IPS DF 6.9 (cell line): Measurements from ENCODE around the gene CCR7.

Experiments used
- DNase-seq: peaks from one replicate; pipeline ENCODE4 v3.0.0-alpha.2; 2013; ENCODE audit warnings: low read depth, low spot score
- H3K27ac ChIP-seq: one replicate; pipeline ENCODE4 v1.5.1; 2013; ENCODE audit warnings: low read length, control low read depth
- H3K27me3 ChIP-seq: 2 replicates; pipeline ENCODE4 v1.6.1; 2013; ENCODE audit warnings: mild to moderate bottlenecking, low read length; ENCODE audit not compliant: control insufficient read depth, insufficient read depth
- H3K36me3 ChIP-seq: 2 replicates; pipeline ENCODE4 v1.6.1; 2013; ENCODE audit warnings: low read length; ENCODE audit not compliant: control insufficient read depth, insufficient read depth
- H3K4me1 ChIP-seq: 2 replicates; pipeline ENCODE4 v1.6.1; 2013; ENCODE audit warnings: low read length; ENCODE audit not compliant: control insufficient read depth, insufficient read depth
- H3K4me3 ChIP-seq: 2 replicates; pipeline ENCODE4 v1.5.1; 2013; ENCODE audit warnings: mild to moderate bottlenecking, low read length
- H3K9me3 ChIP-seq: 2 replicates; pipeline ENCODE4 v1.6.1; 2013; ENCODE audit warnings: low read length, inconsistent platforms; ENCODE audit not compliant: control insufficient read depth, insufficient read depth
- WGBS: extraction: QIAGEN DNeasy Blood & Tissue Kit; methylation state at CpG from one replicate; pipeline ENCODE4 v1.1.7; 2013; ENCODE audit warnings: mixed read lengths, missing lambda C conversion rate; ENCODE audit not compliant: insufficient read length, insufficient coverage; 5-methylcytosine and 5-hydroxymethylcytosine counted together

Gene CCR7

GRCh38 chr17:40605306-40605705 is 40.0 kb upstream of the CCR7 start:
- Histone ChIP-seq H3K27ac (no peak overlapping the region), H3K36me3 (no peaks in the 10 kb centered on the region), H3K4me1 (peaks cover 4% of the 10 kb centered on the region; the same call in 1 of the 2 replicates), H3K27me3 (no peaks in the 10 kb centered on the region), H3K4me3 (no peak overlapping the region), H3K9me3 (no peaks in the 10 kb centered on the region)
- no peak for DNase-seq
- no CpG with 5 or more reads among the region's 6 CpGs for WGBS

- H3K4me1 ChIP-seq: peaks cover 4% of the 10 kb centered on the region; the same call in 1 of the 2 replicates
- no peaks in the 10 kb centered on the region for H3K36me3 ChIP-seq
- H3K27me3 ChIP-seq: no peaks in the 10 kb centered on the region
- no peak overlapping the region for H3K4me3 ChIP-seq
- H3K9me3 ChIP-seq: no peaks in the 10 kb centered on the region
- no peak overlapping the region for H3K27ac ChIP-seq
- DNase-seq: no peak
- no CpG with 5 or more reads among the region's 8 CpGs for WGBS
Measured at GRCh38 chr17:40604327-40605080, 39.2 kb upstream of the CCR7 start.

GRCh38 chr17:40602445-40603443 is 37.5 kb upstream of the CCR7 start:
- no peak overlapping the region for H3K4me3 ChIP-seq
- H3K27me3 ChIP-seq: no peaks in the 10 kb centered on the region
- 0 out of 2 replicates have a peak, but pooled peaks cover 3% of the 10 kb centered on the region for H3K4me1 ChIP-seq
- no peak overlapping the region for H3K27ac ChIP-seq
- H3K9me3 ChIP-seq: no peaks in the 10 kb centered on the region
- no peaks in the 10 kb centered on the region for H3K36me3 ChIP-seq
- no CpG with 5 or more reads among the region's 22 CpGs for WGBS
- DNase-seq: no peak

DNA sequence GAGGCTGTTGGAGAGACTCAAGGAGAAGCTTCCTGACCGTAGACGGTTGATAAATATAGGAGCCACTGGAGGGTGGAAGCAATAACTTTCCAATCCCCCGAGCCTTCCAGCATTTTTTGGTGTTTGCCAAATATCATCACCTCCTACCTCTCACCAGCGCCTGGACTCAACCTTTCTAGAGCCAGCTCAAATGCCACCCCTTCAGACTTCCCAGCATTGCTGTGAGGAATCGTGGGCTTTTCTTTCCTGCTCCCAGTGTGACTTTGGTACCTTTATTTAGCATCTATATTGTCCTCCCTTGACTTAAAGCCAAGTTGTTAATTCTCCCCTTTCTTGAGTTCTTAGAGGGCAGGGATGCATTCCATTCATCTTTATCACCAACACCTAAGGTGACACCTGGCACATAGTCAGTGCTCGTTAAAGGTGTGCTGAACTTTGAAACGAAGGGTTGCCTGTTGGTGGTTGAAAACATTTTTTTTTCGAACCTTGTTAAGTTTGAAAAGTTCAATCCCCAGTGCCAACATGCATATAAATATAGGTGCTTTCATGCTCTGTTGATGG is 35.3 kb upstream of the CCR7 start:
- H3K36me3 ChIP-seq: no peaks in the 10 kb centered on the region
- H3K27me3 ChIP-seq: no peaks in the 10 kb centered on the region
- H3K4me3 ChIP-seq: no peak overlapping the region
- 0 out of 2 replicates have a peak, but pooled peaks cover 2% of the 10 kb centered on the region for H3K4me1 ChIP-seq
- H3K9me3 ChIP-seq: no peaks in the 10 kb centered on the region
- H3K27ac ChIP-seq: no peak overlapping the region
- no peak for DNase-seq
- WGBS: no CpG with 5 or more reads among the region's 8 CpGs

- DNase-seq: no peak
- no CpG with 5 or more reads among the region's 7 CpGs for WGBS
- Histone ChIP-seq H3K9me3 (no peaks in the 10 kb centered on the region), H3K4me1 (0 out of 2 replicates have a peak, but pooled peaks cover 2% of the 10 kb centered on the region), H3K4me3 (no peak overlapping the region), H3K36me3 (no peaks in the 10 kb centered on the region), H3K27ac (no peak overlapping the region), H3K27me3 (no peaks in the 10 kb centered on the region)
Measured at GRCh38 chr17:40599468-40599763, 34.1 kb upstream of the CCR7 start.

DNA sequence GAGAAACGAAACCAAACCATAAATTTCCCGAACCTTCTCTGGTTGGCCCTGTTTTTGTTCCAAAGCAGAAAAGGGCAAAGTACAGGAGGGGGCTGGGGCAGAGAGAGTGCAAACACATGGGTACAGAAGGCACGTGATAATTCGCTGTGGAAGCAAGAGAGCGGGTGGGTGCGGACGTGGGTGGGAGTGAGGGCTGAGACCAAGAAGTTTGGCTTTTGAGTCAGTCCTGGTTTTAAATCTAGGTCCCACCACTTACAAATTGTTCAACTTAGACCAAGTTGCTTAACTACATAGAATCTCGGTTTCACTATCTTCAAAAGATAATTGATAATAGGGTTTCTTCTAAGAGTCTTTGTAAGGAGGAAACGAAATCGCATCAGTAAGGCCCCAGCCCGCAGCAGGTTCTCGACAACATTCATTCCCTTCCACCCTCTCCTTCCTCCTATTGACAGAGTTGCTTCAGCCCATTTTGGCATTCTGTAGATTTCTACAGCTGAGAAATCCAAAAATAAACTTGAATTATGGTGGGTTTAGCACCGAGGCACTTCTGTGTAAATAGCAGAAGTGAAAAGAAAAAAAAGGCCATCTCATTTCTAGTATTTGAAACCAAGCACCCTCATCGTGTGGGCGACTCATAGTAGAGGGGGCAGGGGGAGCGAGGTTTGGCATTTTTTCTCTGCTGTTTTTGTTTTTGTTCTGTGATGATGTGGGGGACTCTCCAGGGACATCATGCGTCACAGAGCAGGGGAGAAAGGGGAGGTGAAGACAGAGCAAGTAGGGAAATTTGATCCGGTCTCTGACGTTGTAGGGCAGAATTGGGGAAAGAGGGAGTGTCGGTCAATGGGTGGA is 33.6 kb upstream of the CCR7 start:
- WGBS: no CpG with 5 or more reads among the region's 20 CpGs
- H3K27me3 ChIP-seq: no peaks in the 10 kb centered on the region
- no peaks in the 10 kb centered on the region for H3K36me3 ChIP-seq
- no peaks in the 10 kb centered on the region for H3K9me3 ChIP-seq
- 0 out of 2 replicates have a peak, but pooled peaks cover 2% of the 10 kb centered on the region for H3K4me1 ChIP-seq
- H3K4me3 ChIP-seq: no peak overlapping the region
- no peak overlapping the region for H3K27ac ChIP-seq
- no peak for DNase-seq

- H3K27ac ChIP-seq: no peak overlapping the region
- H3K4me3 ChIP-seq: no peak overlapping the region
- DNase-seq: no peak
- WGBS: no CpG with 5 or more reads among the region's 5 CpGs
- no peaks in the 10 kb centered on the region for H3K9me3 ChIP-seq
- no peaks in the 10 kb centered on the region for H3K36me3 ChIP-seq
- 0 out of 2 replicates have a peak, but pooled peaks cover 2% of the 10 kb centered on the region for H3K4me1 ChIP-seq
- H3K27me3 ChIP-seq: no peaks in the 10 kb centered on the region
Measured at GRCh38 chr17:40598301-40598618, 33.0 kb upstream of the CCR7 start.

DNA sequence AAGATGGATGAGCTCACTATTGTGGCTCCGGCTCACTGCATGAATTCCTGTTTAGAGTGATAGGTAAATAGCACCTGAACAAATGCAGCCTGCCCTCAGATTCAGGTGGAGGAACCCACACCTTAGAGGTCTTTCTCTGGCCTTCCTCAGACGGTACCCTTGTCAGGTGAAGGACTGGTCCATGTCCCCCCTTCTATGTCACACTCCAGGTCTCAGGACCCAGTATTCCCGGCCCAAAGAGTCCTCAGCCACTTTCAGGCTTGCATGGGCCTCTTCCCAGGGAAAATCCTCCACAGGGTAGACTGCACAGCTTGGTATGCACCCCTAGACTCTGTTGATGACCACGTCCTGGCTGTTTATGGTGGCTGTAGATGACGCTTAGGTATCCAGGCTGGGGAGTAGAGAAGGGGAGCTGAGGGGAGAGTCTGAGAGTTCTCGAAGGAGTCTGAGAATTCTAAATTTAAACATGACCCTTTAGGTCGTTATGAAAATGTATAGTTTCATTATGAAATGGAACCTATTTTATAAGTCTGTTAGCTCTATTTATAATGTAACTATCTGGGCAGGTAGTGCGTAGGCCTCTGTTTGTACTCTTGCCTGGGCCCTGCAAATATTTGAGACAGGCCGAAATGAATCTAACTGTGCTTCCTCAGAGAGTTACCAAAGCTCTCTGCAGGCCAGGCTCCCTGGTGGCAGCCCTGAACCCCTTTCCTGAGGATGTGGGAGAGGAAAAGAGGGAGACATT is 32.5 kb upstream of the CCR7 start:
- WGBS: no CpG with 5 or more reads among the region's 9 CpGs
- Histone ChIP-seq H3K4me3 (no peak overlapping the region), H3K9me3 (no peaks in the 10 kb centered on the region), H3K27me3 (no peaks in the 10 kb centered on the region), H3K36me3 (no peaks in the 10 kb centered on the region), H3K27ac (no peak overlapping the region), H3K4me1 (0 out of 2 replicates have a peak, but pooled peaks cover 2% of the 10 kb centered on the region)
- no peak for DNase-seq

- Histone ChIP-seq H3K27me3 (no peaks in the 10 kb centered on the region), H3K9me3 (no peaks in the 10 kb centered on the region), H3K4me1 (0 out of 2 replicates have a peak, but pooled peaks cover 2% of the 10 kb centered on the region), H3K36me3 (no peaks in the 10 kb centered on the region), H3K27ac (no peak overlapping the region), H3K4me3 (no peak overlapping the region)
- WGBS: no CpG with 5 or more reads among the region's 3 CpGs
- no peak for DNase-seq
Measured at GRCh38 chr17:40597156-40597555, 31.9 kb upstream of the CCR7 start.
